ENCODE measurements around the gene KRT79.

DNA sequence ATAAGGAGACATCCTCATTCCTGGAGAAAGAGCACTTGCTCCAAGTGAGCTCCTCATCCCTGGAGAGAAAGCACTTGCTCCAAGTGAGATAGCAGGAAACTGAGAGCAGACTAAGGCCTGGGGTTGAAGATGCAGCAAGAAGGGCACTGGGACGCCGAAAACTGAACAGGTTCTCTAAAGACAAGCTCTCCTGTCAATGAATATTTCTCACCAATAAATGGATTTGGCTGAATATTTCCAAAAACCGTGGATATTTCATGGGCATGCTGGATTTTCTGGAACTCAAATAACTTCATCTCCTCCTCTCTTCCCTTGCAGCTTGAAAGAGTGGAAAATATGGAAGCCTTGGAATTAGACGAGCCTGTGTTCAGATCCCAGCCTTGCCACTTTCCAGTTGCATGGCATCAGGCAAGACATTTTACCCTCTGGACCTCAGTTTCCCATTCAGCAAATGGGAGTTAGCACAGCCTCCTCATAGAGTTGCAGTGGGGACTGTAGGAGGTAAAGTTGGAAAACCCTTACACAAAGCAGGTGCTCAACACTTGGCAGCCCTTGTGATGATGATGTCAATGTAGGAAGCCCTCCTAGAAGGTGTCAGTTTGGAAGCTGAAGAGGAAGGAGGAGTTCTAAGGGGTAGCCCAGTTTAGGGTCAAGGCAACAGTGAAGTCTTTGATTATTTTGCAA lies 52.6 kb downstream of the KRT79 start:
- no peak for TF ChIP-seq EZH2 (IDR thresholded peaks at IDR 0.05; ENCODE audit: borderline replicate concordance, low read length)
- TF ChIP-seq, protein P1, sequence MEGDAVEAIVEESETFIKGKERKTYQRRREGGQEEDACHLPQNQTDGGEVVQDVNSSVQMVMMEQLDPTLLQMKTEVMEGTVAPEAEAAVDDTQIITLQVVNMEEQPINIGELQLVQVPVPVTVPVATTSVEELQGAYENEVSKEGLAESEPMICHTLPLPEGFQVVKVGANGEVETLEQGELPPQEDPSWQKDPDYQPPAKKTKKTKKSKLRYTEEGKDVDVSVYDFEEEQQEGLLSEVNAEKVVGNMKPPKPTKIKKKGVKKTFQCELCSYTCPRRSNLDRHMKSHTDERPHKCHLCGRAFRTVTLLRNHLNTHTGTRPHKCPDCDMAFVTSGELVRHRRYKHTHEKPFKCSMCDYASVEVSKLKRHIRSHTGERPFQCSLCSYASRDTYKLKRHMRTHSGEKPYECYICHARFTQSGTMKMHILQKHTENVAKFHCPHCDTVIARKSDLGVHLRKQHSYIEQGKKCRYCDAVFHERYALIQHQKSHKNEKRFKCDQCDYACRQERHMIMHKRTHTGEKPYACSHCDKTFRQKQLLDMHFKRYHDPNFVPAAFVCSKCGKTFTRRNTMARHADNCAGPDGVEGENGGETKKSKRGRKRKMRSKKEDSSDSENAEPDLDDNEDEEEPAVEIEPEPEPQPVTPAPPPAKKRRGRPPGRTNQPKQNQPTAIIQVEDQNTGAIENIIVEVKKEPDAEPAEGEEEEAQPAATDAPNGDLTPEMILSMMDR (conservative IDR thresholded peaks at IDR 0.05 in 1 of 2, IDR thresholded peaks at IDR 0.05 in 1 of 2; ENCODE audit: extremely low read depth in 1 of 2, insufficient read depth in 1 of 2, low read depth in 1 of 2, low read length in 2 of 2), result no peak

Measured in mammary epithelial cell (primary cell).